NT2/D1 (cell line): Measurements from ENCODE around the gene DNAAF9.

Source experiments
- SUZ12 ChIP-seq: IDR thresholded peaks from 2 replicates; pipeline ENCODE4 v1.6.1; 2011; ENCODE audit not compliant: insufficient read length, insufficient read depth; ENCODE audit errors: extremely low read depth
- YY1 ChIP-seq: IDR thresholded peaks from 2 replicates; pipeline ENCODE4 v1.6.1; 2011; ENCODE audit not compliant: insufficient read length, insufficient read depth

GRCh38 chr20:3423126-3423525 is 15.7 kb upstream of the DNAAF9 start:
- no peak for TF ChIP-seq SUZ12
- TF ChIP-seq YY1 = no peak
